GM18873 (cell line): ENCODE data around the gene NGEF.
"Not testable (repeated sequence)": the region's sequence is repeated elsewhere in the genome, so short reads cannot be mapped to it uniquely, and the experiment has no call there.

ENCODE experiments used
- ATAC-seq: cut with Tn5 transposase; IDR thresholded peaks from one replicate; pipeline ENCODE4 v1.9.1; 2021; ENCODE audit warnings: mild to moderate bottlenecking, moderate library complexity, moderate number of reproducible peaks; ENCODE audit not compliant: unreplicated experiment, low FRiP score

Gene NGEF

GRCh38 chr2:233023007-233023760, 10.1 kb upstream of the NGEF start:
- ATAC-seq = no peak

GRCh38 chr2:233022561-233022960, 9.5 kb upstream of the NGEF start:
- ATAC-seq = no peak

DNA sequence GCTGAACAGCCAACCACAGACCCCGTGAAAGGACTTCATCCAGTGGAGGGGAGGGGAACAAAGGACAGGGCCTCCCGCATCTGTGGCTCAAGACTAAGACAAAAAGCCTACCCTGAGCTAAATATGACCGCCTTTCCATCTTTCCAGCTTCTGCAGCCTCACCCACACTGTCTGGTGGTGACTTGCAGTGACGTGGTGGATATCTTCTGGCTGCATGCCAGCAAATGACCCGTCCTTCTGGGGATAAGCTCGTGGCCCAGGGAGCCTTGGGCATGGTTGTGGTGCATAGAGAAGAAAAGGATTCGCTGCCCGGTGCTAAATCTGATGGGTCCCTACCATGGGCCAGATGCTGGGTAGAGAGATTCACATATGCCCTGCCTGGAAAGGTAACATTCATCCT, 8.7 kb upstream of the NGEF start:
- no peak for ATAC-seq

- no peak for ATAC-seq
These were observed 7.4 kb upstream of the NGEF start for GRCh38 chr2:233020454-233020853.

GRCh38 chr2:233019610-233020009, 6.6 kb upstream of the NGEF start:
- ATAC-seq = not testable (repeated sequence)

DNA sequence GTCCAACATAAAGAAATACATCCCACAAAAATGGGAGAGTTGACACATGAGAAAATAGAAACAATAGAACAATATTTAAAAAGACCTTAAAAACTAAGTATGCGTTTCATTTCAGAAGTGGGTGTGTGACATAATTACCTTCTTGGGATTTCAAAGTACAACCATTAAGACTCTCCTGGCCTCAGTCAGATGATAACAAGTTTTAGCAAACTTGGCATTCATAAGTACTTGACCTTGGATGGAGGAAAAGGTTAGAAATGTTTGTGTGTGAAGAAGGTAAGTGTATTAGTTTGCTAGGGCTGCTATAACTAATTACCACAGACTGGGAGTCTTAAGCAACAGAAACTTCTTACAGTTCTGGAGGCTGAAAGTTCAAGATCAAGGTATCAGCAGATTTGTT, 4.9 kb upstream of the NGEF start:
- no peak for ATAC-seq

GRCh38 chr2:233015019-233015645, 2.1 kb upstream of the NGEF start:
- ATAC-seq = no peak

GRCh38 chr2:233013650-233014049, 594 bp upstream of the NGEF start:
- no peak for ATAC-seq

GRCh38 chr2:233012301-233012971, 620 bp downstream of the NGEF start:
- ATAC-seq = no peak

GRCh38 chr2:233011702-233012131, 1.3 kb downstream of the NGEF start:
- ATAC-seq = no peak

GRCh38 chr2:233011268-233011650, 1.8 kb downstream of the NGEF start:
- ATAC-seq = no peak

DNA sequence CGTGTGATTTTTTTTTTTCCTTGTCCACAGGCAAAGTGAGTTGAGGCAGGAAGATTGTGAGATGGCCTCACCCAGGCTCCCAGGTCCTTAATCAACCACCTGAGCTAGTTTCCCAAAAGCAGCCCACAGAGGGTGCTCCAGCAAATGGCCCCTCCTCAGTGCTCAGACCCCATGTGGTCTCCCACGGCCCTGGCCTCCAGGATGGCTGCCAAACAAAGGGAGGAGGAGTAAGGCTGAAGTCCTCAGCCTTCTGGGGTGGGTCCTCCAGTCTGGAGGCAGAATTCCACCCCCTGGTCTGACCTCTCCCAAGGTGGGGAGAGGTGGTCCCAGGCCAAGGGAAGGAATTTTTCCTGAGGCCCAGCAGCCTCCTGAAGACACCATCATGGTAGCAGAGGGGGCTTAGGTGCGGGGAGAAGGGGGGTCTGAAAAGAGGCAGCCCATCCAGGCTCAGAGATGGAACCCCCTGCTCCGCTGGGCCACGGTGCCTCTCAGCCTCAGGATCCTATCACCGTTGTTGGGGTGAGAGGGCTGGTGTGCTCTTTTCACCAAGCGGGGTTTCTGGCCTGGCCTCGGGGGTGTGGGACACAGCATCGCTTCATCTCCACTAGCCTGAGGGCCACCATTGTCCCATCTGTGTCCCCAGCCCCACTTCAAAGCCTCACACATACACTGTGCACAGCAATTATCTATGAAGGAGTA, 2.3 kb downstream of the NGEF start:
- ATAC-seq = no peak

GRCh38 chr2:233009661-233010060, 3.4 kb downstream of the NGEF start:
- ATAC-seq = no peak

DNA sequence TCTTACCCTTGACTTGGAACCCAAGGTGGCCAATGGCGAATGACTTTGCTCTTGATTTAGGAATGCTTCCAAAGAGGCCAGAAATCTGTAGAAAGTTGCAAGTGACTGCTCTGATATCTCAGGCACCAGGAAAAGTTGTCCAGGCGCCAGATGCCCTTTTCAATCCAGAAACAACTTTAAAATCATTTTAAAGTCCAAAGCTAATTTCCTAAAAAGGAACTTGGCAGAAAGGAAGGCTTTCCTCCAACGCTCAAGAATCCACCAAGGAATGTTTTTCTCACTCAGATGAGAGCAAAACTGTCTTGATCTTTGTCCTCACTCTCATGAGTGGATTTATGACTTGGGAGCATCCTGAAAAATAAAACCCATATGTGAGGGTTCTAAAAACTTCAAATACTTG, 5.3 kb downstream of the NGEF start:
- ATAC-seq = no peak

- no peak for ATAC-seq
These were observed 5.8 kb downstream of the NGEF start for GRCh38 chr2:233007270-233007669.

GRCh38 chr2:233006648-233007047, 6.4 kb downstream of the NGEF start:
- no peak for ATAC-seq

DNA sequence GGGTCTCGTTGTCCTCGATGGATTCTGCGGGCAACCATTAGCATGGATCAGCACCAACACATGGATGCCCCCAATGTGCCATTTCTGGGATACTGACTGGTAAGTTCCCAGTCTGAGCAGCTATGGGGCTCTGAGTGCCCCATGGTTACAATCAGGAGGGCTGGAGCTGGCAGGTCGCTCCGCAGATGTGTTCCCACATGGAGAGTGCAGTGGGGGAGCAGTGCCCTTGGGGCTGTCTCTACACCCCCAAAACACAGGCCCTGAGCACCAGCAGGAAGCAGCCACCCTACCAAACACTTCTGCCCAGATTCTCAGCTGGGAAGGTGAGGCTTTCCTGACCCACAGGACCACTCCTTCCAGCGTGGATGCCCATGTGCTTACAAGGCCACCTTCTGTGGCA, 8.0 kb downstream of the NGEF start:
- ATAC-seq = no peak

DNA sequence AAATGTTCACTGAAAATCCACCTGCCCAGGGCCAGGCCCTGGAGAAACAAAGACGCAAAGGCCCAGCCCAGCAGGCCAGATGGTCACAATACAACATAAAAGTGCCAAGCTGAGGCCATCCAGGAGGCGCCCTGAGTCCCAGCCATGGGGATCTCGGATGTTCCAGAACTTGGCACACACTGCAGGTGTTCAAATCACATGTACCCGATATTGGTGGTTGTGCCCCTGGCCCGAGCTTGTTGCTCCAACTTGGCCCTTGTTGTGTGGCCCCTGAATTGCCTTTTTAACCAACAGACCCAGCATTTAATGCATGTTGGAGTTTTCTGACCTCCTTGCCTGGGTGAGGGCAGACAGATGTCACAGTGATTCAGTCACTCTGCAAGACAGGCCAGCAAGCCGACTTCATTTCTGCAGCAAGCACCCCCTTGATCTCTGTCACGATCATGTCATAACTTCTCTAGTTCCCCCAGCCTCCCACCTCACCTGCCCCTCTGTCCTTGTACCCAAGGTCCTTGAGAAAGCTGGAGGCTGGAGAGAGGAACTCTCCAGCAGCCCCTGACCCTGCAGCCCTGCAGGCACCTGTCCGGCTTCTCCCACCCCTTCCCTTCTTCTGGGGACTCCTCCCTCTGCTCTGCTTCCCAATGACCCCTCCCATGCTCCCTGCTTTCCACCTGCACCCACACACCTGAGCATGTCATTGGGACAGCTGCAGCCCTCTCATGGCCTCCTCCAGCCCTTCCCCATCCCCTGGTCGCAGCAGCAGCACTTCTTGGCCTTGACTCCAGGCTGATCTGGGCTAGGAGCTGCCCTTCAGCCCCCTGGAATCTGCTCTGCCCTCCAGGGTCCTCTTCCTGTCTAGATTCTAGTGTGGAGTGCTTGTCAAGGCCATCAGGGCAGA, 9.1 kb downstream of the NGEF start:
- no peak for ATAC-seq

GRCh38 chr2:233002829-233003657, 10.0 kb downstream of the NGEF start:
- ATAC-seq = no peak
